GM12892 (cell line): ENCODE results near the gene MAP7D2.
A peak's percentile ranks its signal among the peaks of the same experiment; 100 is the strongest.

Experiments used
- DNase-seq: peaks from one replicate; pipeline ENCODE4 v3.0.0; 2011; ENCODE audit not compliant: insufficient read length
- FAIRE-seq: peaks from 2 replicates; lab custom pipeline; 2011; peaks lifted over from hg19 to GRCh38; lab: Jason Lieb, UNC
- POLR2A ChIP-seq: IDR thresholded peaks from 2 replicates; pipeline ENCODE4 v1.6.1; 2011; ENCODE audit warnings: low read depth, low read length, control low read depth
- POLR2AphosphoS5 ChIP-seq: IDR thresholded peaks from 2 replicates; pipeline ENCODE4 v1.6.1; 2011; ENCODE audit warnings: low read depth, low read length, control low read depth
- TAF1 ChIP-seq: IDR thresholded peaks from 2 replicates; pipeline ENCODE4 v1.6.1; 2011; ENCODE audit warnings: low read depth, mild to moderate bottlenecking, control low read depth, low read length, borderline replicate concordance

MAP7D2 gene

GRCh38 chrX:20059467-20060128, 57.1 kb downstream of the MAP7D2 start:
- TF ChIP-seq POLR2AphosphoS5 (no peak), TAF1 (no peak), POLR2A (no peak)
- no peak for FAIRE-seq

DNA sequence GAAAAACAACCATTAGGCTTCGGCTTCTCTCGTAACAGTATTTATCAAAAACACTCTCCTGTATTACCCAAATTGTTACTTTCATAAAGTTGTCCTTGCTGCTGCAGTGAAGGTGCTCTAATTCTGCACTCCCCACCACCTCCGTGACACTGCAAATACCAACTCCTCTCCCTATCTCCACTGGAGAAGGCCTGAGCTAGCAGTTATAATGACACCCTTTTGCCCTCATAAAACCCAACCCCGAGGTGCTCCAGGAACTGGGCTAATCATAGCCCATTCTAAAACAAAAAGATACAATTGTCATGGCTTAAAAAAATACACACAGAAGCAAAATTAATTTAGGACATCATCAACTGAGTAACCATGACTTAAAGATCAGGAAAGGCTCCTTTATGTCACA, 59.2 kb downstream of the MAP7D2 start:
- TF ChIP-seq POLR2A (no peak), POLR2AphosphoS5 (no peak), TAF1 (no peak)
- FAIRE-seq (no peak), DNase-seq (no peak)

More at GRCh38 chrX:20059467-20060128, 57.1 kb downstream of the MAP7D2 start:
- no peak for DNase-seq

DNA sequence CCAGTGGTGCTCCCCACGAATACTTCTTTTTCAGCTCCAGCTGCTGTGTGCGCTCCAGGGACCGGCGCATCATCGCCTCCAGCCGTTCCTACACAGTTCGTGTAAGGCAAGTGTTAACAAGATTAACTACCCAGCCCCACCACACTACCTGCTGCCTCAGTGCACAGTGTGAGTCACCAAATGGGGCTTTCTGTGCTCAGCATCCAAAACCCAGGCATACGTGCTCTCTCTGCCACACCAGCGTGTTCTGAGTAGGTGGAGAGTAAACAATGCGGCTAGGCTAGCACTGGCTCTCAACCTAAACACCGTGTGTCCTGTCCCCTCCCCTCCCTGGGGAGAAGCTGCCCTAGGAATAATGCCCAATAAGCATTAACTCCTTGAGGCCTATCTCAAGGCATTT, 60.0 kb downstream of the MAP7D2 start:
- no peak for DNase-seq
- FAIRE-seq: peak; percentile 81
- TF ChIP-seq POLR2AphosphoS5 (no peak), POLR2A (no peak), TAF1 (no peak)

DNA sequence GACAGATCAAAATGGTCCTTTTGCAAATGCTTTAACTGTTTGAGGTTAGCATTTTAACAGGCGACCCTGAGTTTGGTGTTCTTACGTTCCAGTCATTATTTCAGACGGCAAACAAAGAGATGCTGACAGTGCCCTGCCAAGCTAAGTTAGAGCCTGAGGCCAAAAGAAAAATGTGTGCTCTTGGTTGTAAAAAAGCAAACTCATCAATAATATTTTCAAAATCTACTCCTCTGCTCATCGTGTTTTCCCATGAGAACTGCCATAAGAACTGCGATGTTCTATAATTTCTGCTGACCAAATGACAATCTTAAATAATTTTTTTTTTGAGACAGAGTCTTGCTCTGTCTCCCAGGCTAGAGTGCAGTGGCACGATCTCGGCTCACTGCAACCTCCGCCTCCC, 63.2 kb downstream of the MAP7D2 start:
- DNase-seq (no peak), FAIRE-seq (no peak)
- no peak for TF ChIP-seq POLR2AphosphoS5
- TF ChIP-seq TAF1: no peak
- TF ChIP-seq POLR2A: no peak

DNA sequence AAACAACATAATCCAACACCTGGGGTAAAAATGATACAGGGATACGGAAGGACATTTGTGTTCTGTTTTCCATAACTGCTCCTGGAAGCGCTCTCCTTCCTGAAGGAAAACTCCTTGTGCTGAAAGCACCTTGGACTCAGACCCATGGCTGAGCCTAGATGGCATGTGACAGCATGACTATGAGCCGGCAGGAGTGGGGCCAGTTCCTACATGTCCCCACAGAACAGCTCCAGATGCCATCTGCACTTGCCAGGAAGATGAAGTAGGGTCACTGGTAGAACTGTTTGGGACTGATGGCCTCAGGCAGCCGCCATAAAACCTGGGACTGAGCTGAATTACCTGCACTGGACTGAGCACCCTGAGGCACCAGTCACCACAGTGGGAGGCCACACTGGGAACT, 69.8 kb downstream of the MAP7D2 start:
- DNase-seq: no peak
- TF ChIP-seq POLR2A: no peak
- no peak for TF ChIP-seq TAF1
- TF ChIP-seq POLR2AphosphoS5: no peak
- FAIRE-seq: no peak

DNA sequence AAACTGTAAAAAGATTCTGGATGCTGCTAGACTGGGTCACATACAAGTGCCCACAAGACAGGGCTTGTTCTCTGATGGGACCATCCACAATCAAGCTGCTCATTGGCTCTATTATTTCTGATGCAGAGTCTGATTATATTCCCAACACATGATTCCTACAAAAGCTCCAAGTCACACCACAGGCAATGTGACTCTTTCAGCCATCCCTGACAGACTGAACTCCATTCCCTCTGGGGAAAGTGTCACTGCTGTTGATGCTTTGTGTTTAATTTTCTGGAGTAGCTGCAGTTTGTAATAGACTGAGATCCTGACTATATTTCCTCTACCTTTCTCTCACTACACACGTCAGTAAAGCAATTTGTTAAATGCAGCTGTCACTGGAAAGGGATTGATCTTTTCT, 70.5 kb downstream of the MAP7D2 start:
- FAIRE-seq (no peak), DNase-seq (no peak)
- no peak for TF ChIP-seq POLR2AphosphoS5
- no peak for TF ChIP-seq TAF1
- no peak for TF ChIP-seq POLR2A

GRCh38 chrX:20042221-20042620, 74.5 kb downstream of the MAP7D2 start:
- TF ChIP-seq TAF1 (no peak), POLR2A (no peak), POLR2AphosphoS5 (no peak)

DNA sequence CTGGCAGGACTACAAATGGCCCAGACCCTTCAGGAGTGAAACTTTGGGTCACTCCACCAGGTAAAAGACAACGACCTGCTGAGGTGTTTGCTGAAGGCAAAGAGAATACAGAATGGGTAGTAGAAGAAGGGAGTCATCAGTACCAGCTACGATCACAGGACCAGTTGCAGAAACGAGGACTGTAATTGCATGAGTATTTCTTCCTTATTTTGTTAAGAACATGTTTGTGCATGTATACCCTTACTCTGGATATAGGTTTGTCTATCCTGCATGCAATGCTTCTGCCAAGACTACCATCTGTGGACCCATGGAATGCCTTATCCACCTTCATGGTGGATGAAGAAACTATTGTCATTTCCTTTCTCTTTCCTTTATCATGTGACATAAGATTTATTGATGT, 77.7 kb downstream of the MAP7D2 start:
- DNase-seq: no peak
- no peak for TF ChIP-seq TAF1
- peak; percentile 44 for FAIRE-seq

More at GRCh38 chrX:20042221-20042620, 74.5 kb downstream of the MAP7D2 start:
- no peak for DNase-seq
- FAIRE-seq: no peak

- TF ChIP-seq POLR2A: no peak
- TF ChIP-seq POLR2AphosphoS5: no peak
- no peak for TF ChIP-seq TAF1
Measured at GRCh38 chrX:20037186-20037585, 79.5 kb downstream of the MAP7D2 start.

DNA sequence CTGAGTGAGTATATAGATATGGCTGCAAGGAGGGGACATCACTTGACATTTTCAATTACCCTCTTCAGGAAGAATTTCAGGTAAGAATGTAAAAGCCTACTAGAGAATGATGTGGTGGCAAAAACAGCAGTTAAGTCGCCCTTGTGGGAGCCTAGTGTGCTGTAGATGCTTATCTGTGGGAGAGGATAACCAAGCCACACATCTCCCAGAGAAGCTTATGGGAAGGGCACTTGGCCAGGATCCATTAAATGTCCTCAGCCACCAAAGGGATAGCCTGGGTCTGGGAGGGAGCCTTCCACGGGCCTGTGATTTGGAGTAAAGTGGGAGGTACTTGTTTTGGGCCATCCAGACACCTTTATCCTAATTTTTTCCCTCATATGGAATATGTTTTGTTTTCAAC, 84.5 kb downstream of the MAP7D2 start:
- no peak for FAIRE-seq
- DNase-seq: no peak
- TF ChIP-seq POLR2AphosphoS5: no peak
- no peak for TF ChIP-seq POLR2A
- TF ChIP-seq TAF1: no peak

More at GRCh38 chrX:20037186-20037585, 79.5 kb downstream of the MAP7D2 start:
- FAIRE-seq: no peak
- no peak for DNase-seq

- no peak for DNase-seq
- no peak for TF ChIP-seq POLR2AphosphoS5
- TF ChIP-seq POLR2A: no peak
- no peak for TF ChIP-seq TAF1
- no peak for FAIRE-seq
Measured at GRCh38 chrX:20029728-20030127, 87.0 kb downstream of the MAP7D2 start.

DNA sequence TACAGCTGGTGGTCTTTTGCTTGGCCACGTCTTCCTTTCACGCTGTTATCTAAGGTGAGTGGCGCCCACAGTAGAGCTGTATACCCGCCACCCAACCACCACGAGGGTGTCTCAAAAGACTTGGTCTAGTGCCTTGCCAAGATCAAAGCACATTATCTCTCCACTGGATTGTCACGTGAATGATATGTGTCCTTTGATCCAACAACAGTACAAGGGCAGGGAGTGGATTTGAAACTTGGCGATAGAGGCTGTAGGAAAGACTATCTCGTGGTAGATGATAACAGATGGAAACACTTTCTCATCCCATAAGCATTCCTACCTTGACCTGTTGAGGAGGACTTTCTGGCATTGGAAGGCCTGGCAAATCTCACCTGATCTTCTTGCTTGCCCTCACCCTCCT, 88.1 kb downstream of the MAP7D2 start:
- FAIRE-seq (no peak), DNase-seq (no peak)
- TF ChIP-seq POLR2AphosphoS5: no peak
- no peak for TF ChIP-seq TAF1
- TF ChIP-seq POLR2A: no peak

DNA sequence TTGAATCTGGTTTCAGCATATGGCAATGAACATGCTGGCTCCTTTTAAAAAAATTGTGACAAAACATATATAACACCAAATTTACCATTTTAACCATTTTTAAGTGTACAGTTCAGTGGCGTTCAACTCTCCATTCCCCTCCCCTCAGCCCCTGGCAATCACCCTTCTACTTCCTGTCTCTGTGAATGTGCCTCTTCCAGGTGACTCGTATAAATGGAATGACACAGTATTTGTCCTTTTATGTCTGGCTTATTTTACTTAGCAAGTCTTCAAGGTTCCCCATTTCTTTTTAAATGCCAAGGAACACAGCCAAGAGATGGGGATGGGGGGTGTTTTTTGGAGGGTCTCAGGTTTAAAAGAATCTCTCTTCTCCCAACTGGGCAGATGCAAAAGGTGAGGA, 90.4 kb downstream of the MAP7D2 start:
- DNase-seq: no peak
- TF ChIP-seq TAF1: no peak
- TF ChIP-seq POLR2AphosphoS5: no peak
- no peak for FAIRE-seq
